SK-N-SH (cell line): ENCODE measurements around the gene MRPS23. TPM values are rescaled to one million over a fixed set of nuclear protein-coding genes. Genes with fewer than 3 reads are reported as not detected.

Experiments
- CTCF ChIA-PET: fragments of 300-600, 350-600 bp; formaldehyde crosslinking; extraction: SDS; loops from one replicate; lab custom pipeline; 2021; lab: Yijun Ruan, JAX
- POLR2A ChIA-PET: fragments of 350-600 bp; sonication (Branson Sonifier 250); formaldehyde crosslinking; extraction: SDS; loops from one replicate; lab custom pipeline; 2020; ENCODE audit warnings: antibody characterized with exemption, inconsistent platforms; lab: Yijun Ruan, JAX
- DNase-seq: peaks from one replicate; pipeline ENCODE4 v3.0.0; 2012
- H2AFZ ChIP-seq: fragments of 200-600 bp; sonication (generic); 2 replicates; pipeline ENCODE4 v1.8.1; 2016; ENCODE audit warnings: antibody characterized with exemption, mild to moderate bottlenecking, low read depth
- H3F3A ChIP-seq: fragments of 200-600 bp; sonication (generic); replicated peaks from 2 replicates; pipeline ENCODE3; 2016; ENCODE audit warnings: antibody characterized with exemption, mild to moderate bottlenecking; ENCODE audit not compliant: insufficient read depth
- H3K27ac ChIP-seq, 2 experiments: fragments of 200-500 bp in 1 of 2; fragments of 200-600 bp in 1 of 2; sonication (Bioruptor generic) in 1 of 2; sonication (generic), shearing (Covaris generic) in 1 of 2; 2 replicates each; pipeline versions ENCODE4 v1.5.1 to v1.6.1; 2014 to 2016; ENCODE audit warnings: low read depth in 2 of 2, inconsistent platforms in 1 of 2, low read length in 1 of 2, mild to moderate bottlenecking in 1 of 2, mixed read lengths in 1 of 2
- H3K27me3 ChIP-seq: fragments of 200-600 bp; sonication (generic), shearing (Covaris generic); 2 replicates; pipeline ENCODE4 v1.6.1; 2016; ENCODE audit warnings: mixed run types; ENCODE audit not compliant: insufficient read depth
- H3K36me3 ChIP-seq, 2 experiments: fragments of 200-500 bp in 1 of 2; fragments of 200-600 bp in 1 of 2; sonication (Bioruptor generic) in 1 of 2; sonication (generic) in 1 of 2; replicated peaks in 1 of 2; 2 replicates each; pipeline versions ENCODE3 to v1.5.1; 2014 to 2016; ENCODE audit warnings: low read length in 1 of 2, mild to moderate bottlenecking in 1 of 2; ENCODE audit not compliant: insufficient read depth in 2 of 2, control insufficient read depth in 1 of 2
- H3K4me1 ChIP-seq, 2 experiments: fragments of 200-500 bp in 1 of 2; fragments of 200-600 bp in 1 of 2; sonication (Bioruptor generic) in 1 of 2; sonication (generic), shearing (Covaris generic) in 1 of 2; 2 replicates each; pipeline versions ENCODE4 v1.5.1 to v1.6.1; 2014 to 2016; ENCODE audit warnings: low read depth in 1 of 2, low read length in 1 of 2, mixed run types in 1 of 2; ENCODE audit not compliant: insufficient read depth in 2 of 2, control insufficient read depth in 1 of 2
- H3K4me2 ChIP-seq: fragments of 200-600 bp; sonication (generic), shearing (Covaris generic); 2 replicates; pipeline ENCODE4 v1.6.1; 2017; ENCODE audit warnings: mixed run types
- H3K4me3 ChIP-seq, 2 experiments: fragments of 200-500 bp in 1 of 2; fragments of 200-600 bp in 1 of 2; sonication (Bioruptor generic) in 1 of 2; sonication (generic), shearing (Covaris generic) in 1 of 2; 2 replicates each; pipeline versions ENCODE4 v1.5.1 to v1.8.1; 2014 to 2016; ENCODE audit warnings: low read depth in 2 of 2, inconsistent platforms in 1 of 2, low read length in 1 of 2, mild to moderate bottlenecking in 1 of 2, mixed read lengths in 1 of 2, moderate library complexity in 1 of 2
- H3K79me2 ChIP-seq: fragments of 200-600 bp; sonication (generic); 2 replicates; pipeline ENCODE4 v1.8.1; 2017; ENCODE audit warnings: mild to moderate bottlenecking; ENCODE audit not compliant: insufficient read depth
- H3K9ac ChIP-seq: fragments of 200-600 bp; sonication (generic); 2 replicates; pipeline ENCODE4 v1.6.1; 2017; ENCODE audit warnings: mixed run types
- H3K9me2 ChIP-seq: fragments of 200-600 bp; sonication (generic); 2 replicates; pipeline ENCODE4 v1.6.1; 2017; ENCODE audit warnings: mixed run types
- H3K9me3 ChIP-seq: fragments of 200-600 bp; sonication (generic); 2 replicates; pipeline ENCODE4 v1.6.1; 2017; ENCODE audit warnings: mixed run types, mild to moderate bottlenecking, moderate library complexity
- H4K20me1 ChIP-seq: fragments of 200-600 bp; sonication (generic); 2 replicates; pipeline ENCODE4 v1.6.1; 2017; ENCODE audit warnings: mild to moderate bottlenecking, mixed run types; ENCODE audit not compliant: insufficient read depth
- CHD2 ChIP-seq: fragments of 150-350 bp; IDR thresholded peaks from 2 replicates; pipeline ENCODE4 v1.6.1; 2018; ENCODE audit warnings: low read length; ENCODE audit not compliant: partially characterized antibody
- ELF1 ChIP-seq: IDR thresholded peaks from 2 replicates; pipeline ENCODE4 v1.4.0; 2012
- GABPA ChIP-seq: IDR thresholded peaks from 2 replicates; pipeline ENCODE4 v1.4.0; 2012; ENCODE audit warnings: low read depth, mild to moderate bottlenecking
- GATA2 ChIP-seq: sonication (generic); formaldehyde crosslinking; IDR thresholded peaks from 2 replicates; pipeline ENCODE4 v1.5.0; 2020; ENCODE audit warnings: mild to moderate bottlenecking, missing genetic modification reagents
- IRF3 ChIP-seq: fragments of 150-350 bp; IDR thresholded peaks from 2 replicates; pipeline ENCODE4 v1.6.1; 2016; ENCODE audit warnings: mild to moderate bottlenecking, low read depth, low read length
- MEF2A ChIP-seq: IDR thresholded peaks from 2 replicates; pipeline ENCODE4 v1.4.0; 2012; ENCODE audit warnings: low read depth, borderline replicate concordance
- MXI1 ChIP-seq: IDR thresholded peaks from 2 replicates; pipeline ENCODE4 v1.6.1; 2012; ENCODE audit warnings: mild to moderate bottlenecking, low read depth, low read length, improper control_type of control experiment
- RAD21 ChIP-seq: IDR thresholded peaks from 2 replicates; pipeline ENCODE4 v1.6.1; 2012; ENCODE audit warnings: mild to moderate bottlenecking, low read length
- RCOR1 ChIP-seq: fragments of 150-350 bp; IDR thresholded peaks from 2 replicates; pipeline ENCODE4 v1.6.1; 2017; ENCODE audit warnings: antibody characterized with exemption, low read length
- REST ChIP-seq: IDR thresholded peaks from 2 replicates; pipeline ENCODE4 v1.6.1; 2012; ENCODE audit warnings: mild to moderate bottlenecking, low read depth, low read length, moderate library complexity
- RXRA ChIP-seq: IDR thresholded peaks from 2 replicates; pipeline ENCODE4 v1.4.0; 2012; ENCODE audit warnings: low read depth, mild to moderate bottlenecking, borderline replicate concordance
- TEAD4 ChIP-seq: IDR thresholded peaks from 2 replicates; pipeline ENCODE4 v1.4.0; 2012; ENCODE audit warnings: mild to moderate bottlenecking, borderline replicate concordance; ENCODE audit not compliant: insufficient read depth
- USF1 ChIP-seq: IDR thresholded peaks from 2 replicates; pipeline ENCODE4 v1.4.0; 2012; ENCODE audit warnings: low read depth, borderline replicate concordance
- USF2 ChIP-seq: fragments of 150-350 bp; IDR thresholded peaks from 2 replicates; pipeline ENCODE4 v1.6.1; 2017; ENCODE audit warnings: antibody characterized with exemption, low read length, low read depth, borderline replicate concordance
- ZBTB33 ChIP-seq: IDR thresholded peaks from 2 replicates; pipeline ENCODE4 v1.4.0; 2012; ENCODE audit warnings: low read depth, borderline replicate concordance
- WGBS: methylation state at CpG from one replicate; pipeline ENCODE4 v1.1.6; 2017; ENCODE audit warnings: low lambda C conversion rate; 5-methylcytosine and 5-hydroxymethylcytosine counted together
- polyA plus RNA-seq, 3 experiments: library from polyadenylated mRNA; depleted of rRNA; stranded (reverse); fragments of >200 nt; gene quantifications; 2 replicates each; pipeline ENCODE4 v1.2.3, GENCODE V29; 2012

The MRPS23 gene
- polyA plus RNA-seq, 1 of the 3 experiments (the other 2 are of a cell fraction) = 105 TPM

GRCh38 chr17:57867126-57867525 is 17.3 kb upstream of the MRPS23 start (continued):
- TF ChIP-seq ZBTB33 = no peak
- TF ChIP-seq, all 33 proteins: peak for 0

- no peaks in the 10 kb centered on the region for H3K27me3 ChIP-seq
- peaks cover 6 to 40% of the 10 kb centered on the region in 2 experiments for H3K36me3 ChIP-seq
- CTCF ChIA-PET = interaction anchor here (0.8 to 25.6 kb wide), 4 partner anchors 9 to 247 kb away, joined by 3 to 1002 read pairs (median 87); partner anchors contain the start of genes SRSF1 and VEZF1
- H3K4me1 ChIP-seq = peaks cover 33 to 38% of the 10 kb centered on the region in 2 experiments; a peak in 3 of 4 replicates
- H3K9me3 ChIP-seq = no peaks in the 10 kb centered on the region
- POLR2A ChIA-PET = no interaction called here
- H2AFZ ChIP-seq = no peak overlapping the region
- DNase-seq = no peak
- TF ChIP-seq RXRA = no peak
- TF ChIP-seq USF2 = no peak
- TF ChIP-seq RAD21 = no peak
- no peak for TF ChIP-seq MXI1
- TF ChIP-seq TEAD4 = no peak
- TF ChIP-seq USF1 = no peak
- TF ChIP-seq GABPA = no peak
- no peak for TF ChIP-seq MEF2A
- TF ChIP-seq ELF1 = no peak
- TF ChIP-seq CHD2 = no peak
- H3F3A ChIP-seq = peaks cover 39% of the 10 kb centered on the region
- H3K4me2 ChIP-seq = no peak overlapping the region
- WGBS = 95% methylated on average over 5 of the region's 5 CpGs
- no peak overlapping the region for H3K9ac ChIP-seq
- peaks cover 4% of the 10 kb centered on the region for H3K79me2 ChIP-seq
- no peaks in the 10 kb centered on the region for H3K9me2 ChIP-seq
- no peak overlapping the region for H3K4me3 ChIP-seq
- H4K20me1 ChIP-seq = no peaks in the 10 kb centered on the region
- H3K27ac ChIP-seq = peak overlapping the region in 1 of 2 experiments; percentile 96; a peak in 1 of 4 replicates
Measured at GRCh38 chr17:57866723-57867122, 16.9 kb upstream of the MRPS23 start.

GRCh38 chr17:57866319-57866718 is 16.5 kb upstream of the MRPS23 start:
- peaks cover 37 to 40% of the 10 kb centered on the region in 2 experiments; a peak in 3 of 4 replicates for H3K4me1 ChIP-seq
- H3K9ac ChIP-seq = no peak overlapping the region
- no peak overlapping the region for H3K27ac ChIP-seq
- peaks cover 37% of the 10 kb centered on the region for H3F3A ChIP-seq
- H3K4me3 ChIP-seq = no peak overlapping the region
- H3K4me2 ChIP-seq = no peak overlapping the region
- H4K20me1 ChIP-seq = no peaks in the 10 kb centered on the region
- no peak overlapping the region for H2AFZ ChIP-seq
- no peak for DNase-seq
- H3K9me3 ChIP-seq = no peaks in the 10 kb centered on the region
- ChIA-PET POLR2A (no interaction called here), CTCF (interaction anchor here (0.8 to 25.6 kb wide), 3 partner anchors 9 to 132 kb away, joined by 3 to 1002 read pairs (median 171); partner anchors contain the start of genes SRSF1 and VEZF1)
- H3K9me2 ChIP-seq = no peaks in the 10 kb centered on the region
- peaks cover 6 to 39% of the 10 kb centered on the region in 2 experiments for H3K36me3 ChIP-seq
- H3K27me3 ChIP-seq = no peaks in the 10 kb centered on the region
- peaks cover 4% of the 10 kb centered on the region; the same call in 1 of the 2 replicates for H3K79me2 ChIP-seq
- 93% methylated on average over 10 of the region's 10 CpGs for WGBS
- TF ChIP-seq RCOR1 (no peak), REST (no peak), IRF3 (no peak), MXI1 (no peak), GATA2 (no peak)
